NCI-H1092 treated with DMSO at 0.1 percent for 48 hours (cell line): Measurements from ENCODE around the gene KLF8.
A peak's percentile ranks its signal among the peaks of the same experiment; 100 is the strongest.
"Not testable (repeated sequence)": the region's sequence is repeated elsewhere in the genome, so short reads cannot be mapped to it uniquely, and the experiment has no call there.

Source experiments
- DNase-seq: peaks from one replicate; lab custom pipeline; 2025; lab: John Stamatoyannopoulos, UW

Gene KLF8

DNA sequence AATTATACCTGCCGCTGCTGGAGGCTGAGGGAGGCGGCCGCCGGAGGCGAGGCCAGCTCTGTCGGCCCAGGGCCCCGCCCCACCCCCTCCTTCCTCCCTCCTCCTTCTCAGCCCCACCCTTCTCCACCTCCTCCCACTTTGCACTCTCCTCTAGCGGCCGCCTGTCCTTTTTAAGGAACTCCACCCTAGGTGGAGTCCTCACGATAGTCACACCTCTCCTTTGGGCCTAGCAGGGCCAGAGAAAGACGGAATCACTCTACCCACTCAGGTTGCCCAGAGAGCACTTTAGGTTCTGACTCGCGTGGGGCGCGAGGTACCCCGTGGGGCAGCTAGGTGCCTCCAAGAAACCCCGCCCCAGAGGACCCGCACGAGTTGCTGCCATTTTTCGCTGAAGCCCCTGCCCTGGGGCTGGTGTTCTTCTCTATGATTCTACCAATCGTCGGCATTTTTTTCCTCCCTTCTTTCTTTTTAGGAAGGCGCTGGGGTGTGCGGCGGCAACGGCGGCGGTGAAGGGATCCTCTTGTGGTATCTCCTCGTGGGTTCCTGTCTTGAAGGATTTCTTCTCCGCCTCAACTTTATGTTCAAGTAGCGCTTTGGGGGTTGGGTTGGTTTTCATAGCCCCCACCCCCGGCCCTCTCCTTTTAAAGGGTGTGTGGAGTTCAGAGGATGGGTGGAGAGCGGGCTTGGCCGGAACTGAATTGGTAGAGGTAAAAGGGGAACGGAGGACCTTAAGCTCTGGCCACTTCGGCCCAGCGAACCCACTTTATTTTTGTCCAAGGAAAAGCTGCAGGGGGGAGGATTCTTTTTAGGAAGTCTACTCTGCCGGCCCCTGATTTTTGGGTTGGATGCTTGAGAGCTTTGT is at the start of gene KLF8:
Gene KLF8 (plus strand): TSS at position 136 of the 862 bp plus-strand sequence. CDS start 979 bp downstream, outside the sequence.
- DNase-seq, result no peak

- DNase-seq, result not testable (repeated sequence)
Measured at GRCh38 chrX:56206945-56207344, 25.2 kb upstream of the KLF8 start.

GRCh38 chrX:56211701-56212100 is 20.5 kb upstream of the KLF8 start:
- DNase-seq, result no peak

DNA sequence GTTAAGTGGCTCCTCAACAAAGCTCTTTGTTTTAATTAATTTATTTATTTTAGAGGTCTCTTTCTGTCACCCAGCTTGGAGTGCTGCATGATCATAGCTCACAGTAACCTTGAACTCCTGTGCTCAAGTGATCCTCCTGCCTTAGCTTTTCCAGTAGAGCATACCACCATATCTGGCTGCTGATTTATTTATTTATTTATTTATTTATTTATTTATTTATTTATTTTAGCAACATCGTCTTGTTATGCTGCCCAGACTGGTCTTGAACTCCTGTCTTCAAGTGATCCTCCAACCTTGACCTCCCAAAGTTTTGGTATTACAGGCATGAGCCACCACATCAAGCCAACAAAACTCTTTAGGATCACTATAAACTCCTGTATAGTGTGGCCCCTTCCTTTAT is 15.8 kb upstream of the KLF8 start:
- DNase-seq, result no peak

DNA sequence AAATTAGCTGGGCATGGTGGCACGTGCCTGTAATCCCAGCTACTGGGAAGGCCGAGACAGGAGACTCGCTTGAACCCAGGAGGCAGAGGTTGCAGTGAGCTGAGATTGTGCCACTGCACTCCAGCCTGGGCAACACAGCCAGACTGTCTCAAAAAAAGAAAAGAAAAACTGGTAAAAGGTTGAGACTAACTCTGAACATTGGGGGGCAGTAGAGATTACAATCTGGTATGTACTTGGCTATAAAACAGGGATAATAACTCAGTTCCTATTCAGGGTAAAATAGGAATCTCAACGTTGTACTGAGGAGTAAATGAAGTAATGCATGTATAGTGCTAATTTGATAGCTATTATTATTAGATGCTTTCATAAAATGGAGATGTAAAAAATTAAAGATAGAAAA is 12.5 kb upstream of the KLF8 start:
- no peak for DNase-seq

DNA sequence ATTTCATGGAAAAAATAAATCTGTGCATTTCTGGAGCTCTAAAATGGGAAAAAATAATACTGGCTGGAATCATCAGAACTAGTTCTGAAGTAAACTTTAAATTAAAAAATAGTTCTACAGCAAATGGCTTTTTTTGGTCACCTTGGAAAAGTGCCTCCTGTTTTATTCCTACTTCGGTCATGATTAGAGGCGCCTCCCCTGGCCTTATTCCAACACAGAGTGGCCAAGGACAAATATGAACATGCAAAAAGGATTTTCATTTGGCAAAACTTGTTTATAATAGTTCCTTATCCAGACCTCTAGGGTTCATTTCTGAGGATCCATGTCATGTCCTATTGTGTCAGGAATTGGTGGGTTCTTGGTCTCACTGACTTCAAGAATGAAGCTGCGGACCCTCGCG is 11.1 kb upstream of the KLF8 start:
- no peak for DNase-seq

- no peak for DNase-seq
Measured at GRCh38 chrX:56222473-56223000, 9.6 kb upstream of the KLF8 start.

DNA sequence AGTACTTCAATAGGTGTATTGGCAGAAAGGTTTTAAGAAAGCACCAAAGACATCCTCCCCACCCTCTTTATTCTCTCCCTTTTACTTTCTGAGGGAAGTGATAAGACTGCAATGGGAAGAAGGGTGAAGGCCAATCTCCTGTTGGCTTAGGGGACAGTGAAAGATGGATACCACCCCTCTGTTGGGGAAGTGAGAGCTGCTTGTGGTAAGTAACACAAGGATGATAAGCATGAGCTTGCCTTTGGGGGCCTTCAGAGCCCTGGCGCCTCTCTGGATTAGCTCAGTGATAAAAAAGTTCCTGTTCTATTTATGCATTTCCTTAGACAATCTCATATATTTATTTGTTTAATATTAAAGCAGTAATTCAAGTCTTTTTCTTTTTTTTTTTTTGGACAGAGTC is 5.2 kb upstream of the KLF8 start:
- no peak for DNase-seq

DNA sequence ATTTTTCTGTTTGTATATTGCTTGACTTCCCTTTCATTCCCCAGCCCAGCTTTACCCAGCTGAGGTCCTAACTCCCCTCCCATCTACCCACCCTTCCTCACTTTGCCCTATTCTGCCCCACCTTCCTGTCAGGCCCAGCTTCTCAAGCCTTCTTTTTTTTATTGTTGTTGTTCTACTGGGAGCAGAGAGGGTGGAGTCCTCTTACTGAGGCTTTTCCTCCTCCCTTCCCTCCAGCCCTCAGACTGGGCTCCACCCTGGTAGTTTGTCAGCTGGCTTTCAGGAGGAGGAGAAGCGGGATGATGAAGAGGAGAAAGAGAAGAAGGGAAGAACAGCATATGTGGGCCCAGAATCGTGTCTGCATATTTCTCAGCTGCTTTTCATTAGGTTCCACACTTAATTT is 3.2 kb upstream of the KLF8 start:
- DNase-seq, result no peak

GRCh38 chrX:56231537-56232090 is 542 bp upstream of the KLF8 start:
- no peak for DNase-seq

DNA sequence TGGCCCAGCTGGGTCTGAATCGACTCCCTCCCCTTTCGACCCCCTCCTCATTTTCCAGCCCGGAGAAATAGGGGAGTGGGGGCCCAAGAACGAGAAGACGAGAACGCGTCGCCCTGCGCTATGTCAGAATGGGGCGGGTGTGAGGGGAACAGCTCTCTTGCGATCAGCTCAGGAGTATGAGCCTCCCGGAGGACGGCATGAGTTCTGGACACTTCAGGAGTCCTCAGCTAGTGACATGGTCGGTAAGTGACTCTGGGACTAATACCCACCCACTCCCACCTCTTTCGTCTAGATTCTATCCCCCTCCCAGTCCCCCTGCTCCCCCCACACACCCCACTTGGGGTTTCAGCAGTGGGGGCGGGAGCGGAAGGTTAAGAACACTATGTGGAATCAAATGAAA is 944 bp downstream of the KLF8 start:
- DNase-seq, result no peak

DNA sequence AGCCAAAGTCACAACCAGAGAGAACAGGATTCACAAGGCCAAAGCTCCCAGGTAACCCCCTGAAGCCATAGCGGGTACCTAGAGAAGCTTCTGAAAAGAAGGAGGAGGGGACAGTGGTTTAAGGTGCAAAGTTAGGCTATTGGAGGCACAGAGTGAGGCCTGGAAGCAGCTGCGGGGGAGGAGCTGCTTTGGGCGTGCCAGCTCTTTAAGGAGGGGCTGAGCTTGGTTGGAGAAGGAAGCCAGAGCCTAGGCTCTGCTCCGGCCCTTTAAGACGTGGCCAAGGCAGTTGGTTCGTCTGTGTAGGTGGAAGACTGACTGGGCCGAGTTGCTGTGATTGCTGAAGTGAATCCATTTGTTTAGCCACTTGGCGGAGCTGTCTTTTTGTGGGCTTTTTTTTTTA is 1.5 kb downstream of the KLF8 start:
- no peak for DNase-seq

DNA sequence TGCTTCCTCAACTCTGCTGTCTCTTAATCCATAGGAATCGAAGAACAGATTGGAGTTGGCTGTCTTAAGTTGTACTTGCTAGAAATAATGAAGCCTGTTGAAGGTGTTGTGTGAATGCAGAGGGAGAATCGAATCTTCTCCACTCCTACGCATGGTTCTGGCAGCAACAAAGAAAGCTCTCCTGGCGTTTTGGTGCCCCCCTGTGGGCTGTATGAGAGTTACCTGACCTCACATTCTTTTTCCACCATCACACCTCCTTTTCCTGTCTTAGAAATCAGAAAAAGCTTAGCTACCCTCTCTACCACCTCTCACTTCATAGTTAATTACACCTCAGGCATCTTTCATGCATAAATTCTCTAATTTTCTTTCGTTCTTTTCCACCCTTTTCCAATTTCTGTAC is 16.3 kb downstream of the KLF8 start:
- DNase-seq, result peak; percentile 34

GRCh38 chrX:56253832-56254703 is 21.9 kb downstream of the KLF8 start:
- DNase-seq, result no peak

- DNase-seq, result no peak
Measured at GRCh38 chrX:56268888-56269287, 36.7 kb downstream of the KLF8 start.

GRCh38 chrX:56278692-56279091 is 46.5 kb downstream of the KLF8 start:
- no peak for DNase-seq

DNA sequence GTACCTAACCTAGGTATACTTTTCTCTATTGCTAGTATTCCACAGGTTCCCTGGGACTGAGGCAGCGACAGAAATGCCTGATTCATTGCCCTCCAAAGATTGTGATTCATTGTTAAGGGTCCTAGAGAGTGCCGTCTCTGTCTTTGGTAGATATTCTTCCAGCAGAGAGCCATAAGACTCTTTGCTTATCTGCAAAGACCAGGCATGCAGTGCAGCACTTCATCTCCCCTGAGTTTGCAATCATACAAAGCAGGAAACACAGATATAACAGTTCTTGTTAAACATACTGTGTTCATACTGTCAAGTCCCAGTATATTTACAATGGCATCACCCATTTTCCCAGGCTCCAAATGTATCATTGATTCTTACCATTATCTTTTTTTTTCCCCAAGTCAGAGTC is 47.7 kb downstream of the KLF8 start:
- no peak for DNase-seq

DNA sequence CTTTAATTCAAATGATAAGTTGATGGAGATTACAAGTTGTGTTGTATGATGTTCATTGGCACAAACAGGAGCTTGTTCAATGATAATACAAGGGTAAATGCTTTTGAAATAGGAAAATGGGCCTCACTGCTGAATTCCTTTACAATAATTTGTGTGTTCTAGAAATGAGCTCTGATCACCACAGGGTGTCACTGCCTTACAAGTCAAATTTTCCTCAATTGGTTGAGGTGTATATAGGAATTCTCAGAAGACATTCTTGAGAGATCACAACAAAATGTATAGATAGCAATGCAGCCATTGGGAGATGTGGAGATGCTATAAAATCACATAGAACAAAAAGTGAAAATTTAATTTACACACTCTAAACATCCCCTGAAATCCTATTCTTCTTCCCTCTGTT is 49.6 kb downstream of the KLF8 start:
- DNase-seq, result peak; percentile 7

- peak; percentile 1 for DNase-seq
Measured at GRCh38 chrX:56284269-56284668, 52.1 kb downstream of the KLF8 start.

- no peak for DNase-seq
Measured at GRCh38 chrX:56288608-56289007, 56.5 kb downstream of the KLF8 start.

DNA sequence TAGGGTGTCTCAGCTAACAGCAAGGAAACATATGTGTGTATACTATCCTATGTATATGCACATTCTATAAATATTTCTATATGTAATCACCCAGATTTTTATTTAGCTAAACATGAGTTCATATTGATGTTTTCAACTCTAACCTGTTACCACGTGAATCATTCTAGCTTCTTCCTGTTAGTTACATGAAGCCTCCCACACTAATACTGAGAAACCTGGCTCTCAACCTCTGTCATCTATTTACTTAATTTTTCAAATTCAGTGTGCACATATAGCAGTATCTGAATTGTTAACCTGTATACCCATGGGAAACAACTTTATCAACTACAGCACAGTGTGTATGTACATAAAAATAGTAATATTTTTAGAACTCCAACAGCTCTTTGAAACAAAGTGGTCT is 57.3 kb downstream of the KLF8 start:
- DNase-seq, result no peak

DNA sequence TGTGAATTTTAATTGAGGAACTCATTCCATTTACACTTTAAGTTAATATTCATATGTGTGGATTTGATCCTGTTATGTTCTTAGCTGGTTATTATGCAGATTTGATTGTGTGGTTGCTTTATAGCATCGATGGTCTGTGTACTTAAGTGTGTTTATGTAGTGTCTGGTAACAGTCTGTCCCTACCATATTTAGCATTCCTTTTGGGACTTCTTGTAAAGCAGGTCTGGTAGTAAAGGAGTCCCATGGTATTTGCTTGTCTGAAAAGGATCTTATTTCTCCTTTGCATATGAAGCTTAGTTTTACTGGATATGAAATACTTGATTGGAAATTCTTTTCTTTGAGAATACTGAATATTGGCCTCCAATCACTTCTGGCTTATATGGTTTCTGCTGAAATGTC is 76.6 kb downstream of the KLF8 start:
- DNase-seq, result no peak

DNA sequence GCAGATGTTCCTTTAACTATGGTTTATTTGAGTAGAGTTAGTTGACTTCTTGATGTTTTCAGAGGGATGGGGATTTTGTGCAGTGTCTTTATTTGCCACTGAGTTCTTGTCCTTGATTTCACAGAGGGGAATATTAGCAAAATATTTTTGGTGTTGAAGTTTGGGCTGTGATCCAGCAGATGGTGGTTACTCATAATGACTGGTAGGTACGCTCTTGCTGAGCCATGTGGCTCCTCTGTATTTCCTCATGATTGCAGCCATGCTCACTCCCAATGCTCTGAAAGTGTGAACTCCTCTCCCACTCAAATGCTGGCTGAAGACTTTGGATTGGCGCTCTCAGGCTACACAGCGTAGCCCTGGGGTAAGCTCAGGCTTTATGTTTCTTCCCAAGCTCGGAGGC is 77.7 kb downstream of the KLF8 start:
- DNase-seq, result no peak
